OCI-LY3 (cell line): Measurements from ENCODE around the gene ING4.

ENCODE experiments used
- H2AFZ ChIP-seq: fragments of 200-600, 300-600 bp; shearing (Covaris generic); 2 replicates; pipeline ENCODE4 v1.6.0; 2014; ENCODE audit warnings: antibody characterized with exemption, low read depth, low read length
- H3K27ac ChIP-seq: fragments of 200-600, 300-600 bp; sonication (generic); 2 replicates; pipeline ENCODE4 v1.5.1; 2014; ENCODE audit warnings: mild to moderate bottlenecking, low read length, moderate library complexity, mixed read lengths
- H3K27me3 ChIP-seq: fragments of 200-600, 300-600 bp; sonication (generic); 2 replicates; pipeline ENCODE4 v1.6.1; 2014; ENCODE audit warnings: low read depth, low read length, mixed read lengths
- H3K36me3 ChIP-seq: fragments of 200-600, 300-600 bp; sonication (generic); replicated peaks from 2 replicates; pipeline ENCODE3; 2014; ENCODE audit warnings: low read depth, low read length, mixed read lengths
- H3K4me1 ChIP-seq: fragments of 300-600, 200-600 bp; sonication (generic); 2 replicates; pipeline ENCODE4 v1.6.1; 2014; ENCODE audit warnings: low read length, mixed read lengths
- H3K4me2 ChIP-seq: fragments of 200-600, 300-600 bp; sonication (generic); 2 replicates; pipeline ENCODE4 v1.6.1; 2014; ENCODE audit warnings: low read length, mixed read lengths
- H3K4me3 ChIP-seq: fragments of 300-600, 200-600 bp; sonication (generic); 2 replicates; pipeline ENCODE4 v1.5.1; 2014; ENCODE audit warnings: antibody characterized with exemption, mild to moderate bottlenecking, low read length, moderate library complexity
- H3K79me2 ChIP-seq: fragments of 300-600, 200-600 bp; shearing (Covaris generic); 2 replicates; pipeline ENCODE4 v1.6.1; 2014; ENCODE audit warnings: mild to moderate bottlenecking, low read length, mixed read lengths
- H3K9ac ChIP-seq: fragments of 300-600, 200-600 bp; shearing (Covaris generic); 2 replicates; pipeline ENCODE4 v1.6.0; 2014; ENCODE audit warnings: mild to moderate bottlenecking, low read length, moderate library complexity
- H3K9me3 ChIP-seq: fragments of 200-600, 300-600 bp; shearing (Covaris generic); 2 replicates; pipeline ENCODE4 v1.6.1; 2014; ENCODE audit warnings: low read length, mixed read lengths; ENCODE audit not compliant: insufficient read depth
- H4K20me1 ChIP-seq: fragments of 200-600, 300-600 bp; sonication (generic); 2 replicates; pipeline ENCODE4 v1.6.1; 2016; ENCODE audit warnings: low read length, mixed read lengths; ENCODE audit not compliant: insufficient read depth
- CTCF ChIP-seq: fragments of 200-600, 300-600 bp; sonication (generic); IDR thresholded peaks from 2 replicates; pipeline ENCODE4 v1.5.1; 2014; ENCODE audit warnings: antibody characterized with exemption, low read length, low read depth
- EZH2phosphoT487 ChIP-seq: fragments of 200-600 bp; shearing (Covaris generic); IDR thresholded peaks from 2 replicates; pipeline ENCODE4 v1.6.1; 2018; ENCODE audit warnings: antibody characterized with exemption, mixed run types, low read depth

ING4 gene

GRCh38 chr12:6653342-6653741 lies 9.6 kb downstream of the ING4 start:
- no peak overlapping the region for H3K27ac ChIP-seq
- H3K4me1 ChIP-seq: no peaks in the 10 kb centered on the region
- H2AFZ ChIP-seq: no peak overlapping the region
- no peaks in the 10 kb centered on the region for H3K79me2 ChIP-seq
- no peaks in the 10 kb centered on the region for H3K27me3 ChIP-seq
- H3K9me3 ChIP-seq: no peaks in the 10 kb centered on the region
- H4K20me1 ChIP-seq: no peaks in the 10 kb centered on the region
- no peak overlapping the region for H3K4me2 ChIP-seq
- no peak overlapping the region for H3K9ac ChIP-seq
- no peak overlapping the region for H3K4me3 ChIP-seq
- TF ChIP-seq EZH2phosphoT487 (no peak), CTCF (no peak)
- H3K36me3 ChIP-seq: peaks cover 5% of the 10 kb centered on the region

GRCh38 chr12:6652391-6652790 lies 10.5 kb downstream of the ING4 start:
- H3K36me3 ChIP-seq: peaks cover 5% of the 10 kb centered on the region
- no peaks in the 10 kb centered on the region for H3K4me1 ChIP-seq
- no peak overlapping the region for H3K9ac ChIP-seq
- H3K27ac ChIP-seq: no peak overlapping the region
- TF ChIP-seq CTCF (no peak), EZH2phosphoT487 (no peak)
- no peak overlapping the region for H2AFZ ChIP-seq
- H3K27me3 ChIP-seq: no peaks in the 10 kb centered on the region
- H3K9me3 ChIP-seq: no peaks in the 10 kb centered on the region
- no peaks in the 10 kb centered on the region for H3K79me2 ChIP-seq
- no peaks in the 10 kb centered on the region for H4K20me1 ChIP-seq
- no peak overlapping the region for H3K4me3 ChIP-seq
- H3K4me2 ChIP-seq: no peak overlapping the region

- Histone ChIP-seq H3K36me3 (peaks cover 3% of the 10 kb centered on the region), H4K20me1 (no peaks in the 10 kb centered on the region), H3K4me1 (0 out of 2 replicates have a peak, but pooled peaks cover 2% of the 10 kb centered on the region), H2AFZ (no peak overlapping the region), H3K9ac (no peak overlapping the region), H3K9me3 (no peaks in the 10 kb centered on the region), H3K27ac (no peak overlapping the region), H3K4me3 (no peak overlapping the region), H3K4me2 (no peak overlapping the region), H3K79me2 (no peaks in the 10 kb centered on the region), H3K27me3 (no peaks in the 10 kb centered on the region)
- TF ChIP-seq EZH2phosphoT487 (no peak), CTCF (no peak)
Observed at GRCh38 chr12:6650832-6651231, 12.1 kb downstream of the ING4 start.

- TF ChIP-seq CTCF: no peak
- no peak for TF ChIP-seq EZH2phosphoT487
- Histone ChIP-seq H3K4me1 (peaks cover 33% of the 10 kb centered on the region), H3K27me3 (no peaks in the 10 kb centered on the region), H3K9ac (peak within 1 kb of the TSS; percentile 72), H4K20me1 (no peaks in the 10 kb centered on the region), H3K4me2 (peak within 1 kb of the TSS; percentile 69), H3K27ac (no peak within 1 kb of the TSS), H3K4me3 (peak within 1 kb of the TSS; percentile 81), H3K36me3 (no peaks in the 10 kb centered on the region), H3K9me3 (no peaks in the 10 kb centered on the region), H2AFZ (no peak within 1 kb of the TSS), H3K79me2 (no peaks in the 10 kb centered on the region)
Observed at GRCh38 chr12:6647083-6647604, 15.8 kb downstream of the ING4 start, which contains the start of gene ACRBP. Gene ACRBP, minus strand, starts transcription at chr12:6647432. Its CDS starts 66 bp downstream, at chr12:6647366.
